ENCODE measurements around the gene RBM15B. TPM values are rescaled to one million over a fixed set of nuclear protein-coding genes. Genes with fewer than 3 reads are reported as not detected.

The RBM15B gene, protein sequence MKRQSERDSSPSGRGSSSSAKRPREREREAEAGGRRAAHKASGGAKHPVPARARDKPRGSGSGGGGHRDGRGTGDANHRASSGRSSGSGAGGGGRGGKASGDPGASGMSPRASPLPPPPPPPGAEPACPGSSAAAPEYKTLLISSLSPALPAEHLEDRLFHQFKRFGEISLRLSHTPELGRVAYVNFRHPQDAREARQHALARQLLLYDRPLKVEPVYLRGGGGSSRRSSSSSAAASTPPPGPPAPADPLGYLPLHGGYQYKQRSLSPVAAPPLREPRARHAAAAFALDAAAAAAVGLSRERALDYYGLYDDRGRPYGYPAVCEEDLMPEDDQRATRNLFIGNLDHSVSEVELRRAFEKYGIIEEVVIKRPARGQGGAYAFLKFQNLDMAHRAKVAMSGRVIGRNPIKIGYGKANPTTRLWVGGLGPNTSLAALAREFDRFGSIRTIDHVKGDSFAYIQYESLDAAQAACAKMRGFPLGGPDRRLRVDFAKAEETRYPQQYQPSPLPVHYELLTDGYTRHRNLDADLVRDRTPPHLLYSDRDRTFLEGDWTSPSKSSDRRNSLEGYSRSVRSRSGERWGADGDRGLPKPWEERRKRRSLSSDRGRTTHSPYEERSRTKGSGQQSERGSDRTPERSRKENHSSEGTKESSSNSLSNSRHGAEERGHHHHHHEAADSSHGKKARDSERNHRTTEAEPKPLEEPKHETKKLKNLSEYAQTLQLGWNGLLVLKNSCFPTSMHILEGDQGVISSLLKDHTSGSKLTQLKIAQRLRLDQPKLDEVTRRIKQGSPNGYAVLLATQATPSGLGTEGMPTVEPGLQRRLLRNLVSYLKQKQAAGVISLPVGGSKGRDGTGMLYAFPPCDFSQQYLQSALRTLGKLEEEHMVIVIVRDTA
- polyA plus RNA-seq, result 1.2 and 2.7 TPM in 2 replicates

DNA sequence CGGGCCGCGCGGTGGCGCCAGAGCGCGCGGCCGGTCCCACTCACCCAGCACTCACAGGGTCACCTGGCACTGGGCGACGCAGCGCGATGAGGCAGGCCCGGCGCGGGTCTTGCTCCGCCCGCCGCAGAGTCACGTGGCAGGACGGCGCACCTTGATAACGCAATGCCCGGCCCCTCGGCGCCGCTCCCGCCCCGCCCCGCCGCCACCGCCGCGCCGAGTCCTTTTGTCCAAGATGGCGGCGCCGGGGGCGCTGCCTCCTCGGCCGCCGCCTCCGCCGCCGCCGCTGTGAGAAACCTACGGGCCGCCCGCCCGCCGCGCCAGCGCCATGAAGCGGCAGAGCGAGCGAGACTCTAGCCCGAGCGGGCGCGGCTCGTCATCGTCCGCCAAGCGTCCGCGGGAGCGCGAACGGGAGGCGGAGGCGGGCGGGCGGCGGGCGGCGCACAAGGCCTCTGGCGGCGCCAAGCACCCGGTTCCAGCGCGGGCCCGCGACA is at the start of gene RBM15B:
Gene RBM15B (plus strand): TSS at position 211 of the 491 bp plus-strand sequence. CDS start 115 bp downstream, at position 326.

DNA sequence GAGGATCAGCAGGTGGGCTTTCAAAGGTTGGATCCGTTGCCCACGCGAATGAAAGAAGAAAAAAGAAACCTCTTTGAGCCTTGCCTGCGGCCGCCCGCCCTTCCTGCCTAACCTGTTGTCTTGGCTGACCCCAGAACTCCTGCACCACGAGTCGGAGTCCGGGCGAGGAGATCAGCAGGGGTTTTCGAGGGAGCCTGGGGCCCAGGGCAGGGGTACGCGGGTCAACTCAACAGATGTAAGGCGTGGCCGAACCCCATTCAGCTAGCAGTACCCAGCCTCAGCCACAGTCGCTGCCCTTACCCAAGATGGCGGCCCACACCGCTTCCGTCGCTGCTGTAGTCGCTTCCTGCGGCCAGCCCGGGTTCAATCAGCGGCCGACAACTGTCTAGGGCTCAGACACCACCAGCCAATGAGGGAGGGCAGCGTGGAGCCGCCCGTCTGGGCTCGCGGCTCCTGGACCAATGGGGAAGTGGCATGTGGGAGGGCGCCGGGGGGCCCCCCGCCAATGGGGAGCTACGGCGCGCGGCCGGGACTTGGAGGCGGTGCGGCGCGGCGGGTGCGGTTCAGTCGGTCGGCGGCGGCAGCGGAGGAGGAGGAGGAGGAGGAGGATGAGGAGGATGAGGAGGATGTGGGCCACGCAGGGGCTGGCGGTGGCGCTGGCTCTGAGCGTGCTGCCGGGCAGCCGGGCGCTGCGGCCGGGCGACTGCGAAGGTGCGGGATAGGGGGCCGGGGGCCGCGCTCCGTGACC is 6.2 kb upstream of the RBM15B start, which contains the start of gene MANF:
Gene MANF (plus strand): TSS at position 566 of the 748 bp plus-strand sequence. CDS start 52 bp downstream, at position 618.

Other genes starting within 250 kb of the RBM15B start
- gene MANF, start 6.0 kb upstream of the RBM15B start, polyA plus RNA-seq, result 85.3 and 119 TPM in 2 replicates
- 4.6 and 5.7 TPM in 2 replicates for gene DCAF1, start 108.7 kb downstream of the RBM15B start, polyA plus RNA-seq
- 1.0 and 7.4 TPM in 2 replicates for gene RAD54L2, start 147.4 kb downstream of the RBM15B start, polyA plus RNA-seq

All from Purkinje cell (primary cell).